Ovary (tissue), 3 donors: ENCODE results near the gene ZNF107.

Experiments used
- CTCF ChIP-seq, 3 donors: fragments of 450-650 bp in 2 of 3; fragments of 200-600 bp in 1 of 3; IDR thresholded peaks; one replicate each; pipeline versions ENCODE4 v1.5.1 to v1.8.0; 2016 to 2022; ENCODE audit warnings: antibody characterized with exemption in 3 of 3, mild to moderate bottlenecking in 1 of 3
- POLR2A ChIP-seq: fragments of 450-650 bp; IDR thresholded peaks from one replicate; pipeline ENCODE4 v1.6.1; 2017; ENCODE audit warnings: antibody characterized with exemption, mild to moderate bottlenecking, moderate library complexity
- donor health status: DM: no; HTN: no; CAD: no.

GRCh38 chr7:64628192-64628591 lies 37.7 kb upstream of the ZNF107 start:
- TF ChIP-seq CTCF (IDR thresholded peaks at IDR 0.05), result no peak
- TF ChIP-seq POLR2A, result no peak
